Measurements from ENCODE around the gene HSPB6.

The HSPB6 gene

DNA sequence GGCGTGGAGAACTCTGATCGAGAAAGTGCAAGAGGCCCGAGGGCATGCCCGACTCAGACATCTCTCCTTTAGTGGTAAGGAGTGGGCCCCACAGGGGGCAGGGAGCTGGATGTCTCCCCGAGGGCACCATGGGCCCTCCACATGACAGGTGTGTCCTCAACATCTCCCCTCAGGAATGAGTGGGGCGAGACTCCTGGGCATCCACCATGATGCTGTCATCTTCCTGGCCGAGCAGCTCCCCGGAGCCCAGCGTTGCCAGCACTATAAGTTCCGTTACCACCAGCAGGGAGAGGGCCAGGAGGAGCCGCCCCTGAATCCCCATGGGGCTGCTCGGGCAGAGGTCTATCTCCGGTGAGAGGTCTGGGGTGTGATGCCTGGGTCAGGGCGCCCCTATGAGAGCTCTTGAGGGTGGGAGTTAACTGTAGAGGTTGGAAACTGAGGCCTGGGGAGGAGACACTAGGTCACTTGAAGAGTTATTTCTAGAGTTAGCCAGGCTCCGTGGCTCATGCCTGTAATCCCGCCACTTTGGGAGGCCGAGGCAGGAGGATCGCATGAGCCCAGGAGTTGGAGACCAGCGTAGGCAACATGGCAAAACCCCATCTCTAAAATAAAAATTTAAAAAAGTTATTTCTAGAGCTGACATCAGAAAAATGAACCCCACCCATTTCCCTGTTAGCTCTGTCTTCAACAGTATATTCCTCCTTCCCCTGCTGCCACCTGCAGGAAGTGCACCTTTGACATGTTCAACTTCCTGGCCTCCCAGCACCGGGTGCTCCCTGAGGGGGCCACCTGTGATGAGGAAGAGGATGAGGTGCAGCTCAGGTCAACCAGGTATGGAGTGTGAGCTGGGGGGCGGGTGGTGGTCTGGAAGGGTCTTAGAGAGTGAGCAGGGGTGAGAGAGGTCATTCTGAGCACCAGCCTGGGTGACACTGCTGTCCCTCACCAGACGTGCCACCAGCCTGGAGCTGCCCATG, 19.6 kb downstream of the HSPB6 start:
- H2AFZ ChIP-seq (ENCODE audit: low read depth, low read length): no peak overlapping the region
- no peak overlapping the region for H3K23ac ChIP-seq (ENCODE audit: low read length in 2 of 2)
- no peak overlapping the region for H2BK15ac ChIP-seq (ENCODE audit: low read depth, poor library complexity, severe bottlenecking)
- no peak overlapping the region for H3K9ac ChIP-seq (ENCODE audit: low read length)
- peaks cover 63 to 76% of the 10 kb centered on the region in 2 experiments for H3K36me3 ChIP-seq (ENCODE audit: control insufficient read depth in 1 of 2, insufficient read depth in 2 of 2, low read depth in 1 of 2, low read length in 2 of 2)
- H2BK5ac ChIP-seq (ENCODE audit: low read depth, low read length, poor library complexity, severe bottlenecking): no peak overlapping the region
- no peak overlapping the region for H3K4me3 ChIP-seq (ENCODE audit: insufficient read depth in 1 of 2, low read depth in 1 of 2, low read length in 2 of 2)
- no peak overlapping the region for H4K91ac ChIP-seq (ENCODE audit: low read length)
- H2BK12ac ChIP-seq (ENCODE audit: low read length in 2 of 2): no peak overlapping the region
- H3K4me2 ChIP-seq (ENCODE audit: low read length, poor library complexity, severe bottlenecking): no peak overlapping the region
- DNase-seq: no peak
- no peak overlapping the region for H2AK5ac ChIP-seq (ENCODE audit: low read length, severe bottlenecking)
- H3K27ac ChIP-seq (ENCODE audit: low read length, poor library complexity, severe bottlenecking): no peak overlapping the region
- H3K79me1 ChIP-seq (replicated peaks; ENCODE audit: low read length, poor library complexity, severe bottlenecking): peaks cover 29% of the 10 kb centered on the region
- peaks cover 12% of the 10 kb centered on the region for H3K4me1 ChIP-seq (ENCODE audit: control insufficient read depth, insufficient read depth, low read depth, low read length)
- H2BK120ac ChIP-seq (ENCODE audit: low read depth, low read length): no peak overlapping the region
- H3K4ac ChIP-seq (ENCODE audit: low read depth in 1 of 2, low read length in 2 of 2): no peak overlapping the region
- WGBS: 96% methylated on average over 21 of the region's 22 CpGs
- no peak overlapping the region for H3K14ac ChIP-seq (ENCODE audit: low read length in 2 of 2)
- no peaks in the 10 kb centered on the region for H3K27me3 ChIP-seq (ENCODE audit: control insufficient read depth in 1 of 2, insufficient read depth in 1 of 2, low read length in 2 of 2)
- H3K18ac ChIP-seq (ENCODE audit: low read depth in 1 of 2, low read length in 2 of 2): no peak overlapping the region
- no peak overlapping the region for H4K8ac ChIP-seq (ENCODE audit: low read length)
- no peaks in the 10 kb centered on the region for H3K9me3 ChIP-seq (ENCODE audit: control insufficient read depth, low read length)

DNA sequence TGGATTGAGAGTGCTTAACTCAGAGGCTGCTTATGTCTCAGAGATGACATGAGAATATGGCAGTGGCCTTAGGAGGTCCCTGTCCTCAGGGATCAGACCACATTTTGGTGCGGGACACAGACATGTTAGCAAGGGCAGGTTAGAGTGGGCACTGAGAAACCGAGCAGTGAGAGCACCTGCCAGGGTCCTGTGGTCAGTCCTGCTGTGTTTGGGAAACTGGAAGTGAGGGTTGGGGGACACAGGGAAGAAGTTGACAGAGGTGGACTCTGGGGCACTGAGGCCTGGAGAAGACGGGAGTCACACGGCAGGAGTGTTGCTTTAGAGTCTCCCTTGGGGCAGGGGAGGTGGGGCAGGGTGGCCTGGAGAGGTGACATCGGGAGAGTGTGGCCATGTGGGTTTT, 21.9 kb downstream of the HSPB6 start:
- no peak for DNase-seq
- Histone ChIP-seq H4K8ac (ENCODE audit: low read length) (no peak overlapping the region), H3K4me1 (ENCODE audit: control insufficient read depth, insufficient read depth, low read depth, low read length) (peaks cover 5% of the 10 kb centered on the region), H3K23ac (ENCODE audit: low read length in 2 of 2) (no peak overlapping the region), H2AK5ac (ENCODE audit: low read length, severe bottlenecking) (no peak overlapping the region), H2AFZ (ENCODE audit: low read depth, low read length) (no peak overlapping the region), H3K4me2 (ENCODE audit: low read length, poor library complexity, severe bottlenecking) (no peak overlapping the region), H3K27ac (ENCODE audit: low read length, poor library complexity, severe bottlenecking) (no peak overlapping the region), H3K36me3 (ENCODE audit: control insufficient read depth in 1 of 2, insufficient read depth in 2 of 2, low read depth in 1 of 2, low read length in 2 of 2) (peaks cover 82 to 97% of the 10 kb centered on the region in 2 experiments), H3K9me3 (ENCODE audit: control insufficient read depth, low read length) (no peaks in the 10 kb centered on the region), H3K4me3 (ENCODE audit: insufficient read depth in 1 of 2, low read depth in 1 of 2, low read length in 2 of 2) (no peak overlapping the region), H3K27me3 (ENCODE audit: control insufficient read depth in 1 of 2, insufficient read depth in 1 of 2, low read length in 2 of 2) (no peaks in the 10 kb centered on the region), H3K14ac (ENCODE audit: low read length in 2 of 2) (no peak overlapping the region), H2BK5ac (ENCODE audit: low read depth, low read length, poor library complexity, severe bottlenecking) (no peak overlapping the region), H4K91ac (ENCODE audit: low read length) (no peak overlapping the region), H2BK120ac (ENCODE audit: low read depth, low read length) (no peak overlapping the region), H2BK12ac (ENCODE audit: low read length in 2 of 2) (no peak overlapping the region), H3K4ac (ENCODE audit: low read depth in 1 of 2, low read length in 2 of 2) (no peak overlapping the region), H3K9ac (ENCODE audit: low read length) (no peak overlapping the region), H3K18ac (ENCODE audit: low read depth in 1 of 2, low read length in 2 of 2) (no peak overlapping the region), H3K79me1 (replicated peaks; ENCODE audit: low read length, poor library complexity, severe bottlenecking) (peaks cover 49% of the 10 kb centered on the region), H2BK15ac (ENCODE audit: low read depth, poor library complexity, severe bottlenecking) (no peak overlapping the region)
- WGBS: 97% methylated on average over 2 of the region's 5 CpGs

DNA sequence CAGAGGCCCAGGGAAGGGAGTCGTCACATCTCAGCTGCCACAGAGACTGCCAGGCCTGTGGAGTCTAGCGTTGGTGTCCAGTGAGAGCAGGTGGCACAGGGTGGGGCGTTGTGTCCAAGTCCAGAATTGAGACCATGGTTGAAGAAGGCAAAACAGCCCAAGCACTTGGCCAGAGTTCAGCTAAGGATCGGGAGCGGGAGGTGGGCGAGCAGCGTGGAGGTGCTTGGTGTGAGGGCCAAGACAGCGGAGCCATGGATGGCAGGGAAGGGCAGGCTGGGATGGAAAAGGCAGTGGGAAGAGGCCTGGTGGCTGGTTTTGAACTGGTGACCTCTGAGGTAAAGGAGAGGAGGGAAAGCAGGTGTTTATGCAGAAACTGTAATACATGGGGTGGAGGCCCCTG, 22.6 kb downstream of the HSPB6 start:
- Histone ChIP-seq H3K4ac (ENCODE audit: low read depth in 1 of 2, low read length in 2 of 2) (no peak overlapping the region), H2AFZ (ENCODE audit: low read depth, low read length) (no peak overlapping the region), H2BK5ac (ENCODE audit: low read depth, low read length, poor library complexity, severe bottlenecking) (no peak overlapping the region), H3K4me1 (ENCODE audit: control insufficient read depth, insufficient read depth, low read depth, low read length) (peaks cover 2% of the 10 kb centered on the region), H3K9ac (ENCODE audit: low read length) (peak overlapping the region; percentile 33), H2AK5ac (ENCODE audit: low read length, severe bottlenecking) (no peak overlapping the region), H4K8ac (ENCODE audit: low read length) (peak overlapping the region; percentile 35), H3K27me3 (ENCODE audit: control insufficient read depth in 1 of 2, insufficient read depth in 1 of 2, low read length in 2 of 2) (no peaks in the 10 kb centered on the region), H3K9me3 (ENCODE audit: control insufficient read depth, low read length) (no peaks in the 10 kb centered on the region), H3K4me2 (ENCODE audit: low read length, poor library complexity, severe bottlenecking) (no peak overlapping the region), H3K14ac (ENCODE audit: low read length in 2 of 2) (no peak overlapping the region), H3K27ac (ENCODE audit: low read length, poor library complexity, severe bottlenecking) (no peak overlapping the region), H3K36me3 (ENCODE audit: control insufficient read depth in 1 of 2, insufficient read depth in 2 of 2, low read depth in 1 of 2, low read length in 2 of 2) (peaks cover 88 to 98% of the 10 kb centered on the region in 2 experiments), H2BK12ac (ENCODE audit: low read length in 2 of 2) (no peak overlapping the region), H3K4me3 (ENCODE audit: insufficient read depth in 1 of 2, low read depth in 1 of 2, low read length in 2 of 2) (no peak overlapping the region), H3K18ac (ENCODE audit: low read depth in 1 of 2, low read length in 2 of 2) (no peak overlapping the region), H2BK15ac (ENCODE audit: low read depth, poor library complexity, severe bottlenecking) (no peak overlapping the region), H3K23ac (ENCODE audit: low read length in 2 of 2) (no peak overlapping the region), H2BK120ac (ENCODE audit: low read depth, low read length) (no peak overlapping the region), H3K79me1 (replicated peaks; ENCODE audit: low read length, poor library complexity, severe bottlenecking) (peaks cover 54% of the 10 kb centered on the region), H4K91ac (ENCODE audit: low read length) (no peak overlapping the region)
- WGBS: 97% methylated on average over 8 of the region's 8 CpGs
- DNase-seq: no peak

DNA sequence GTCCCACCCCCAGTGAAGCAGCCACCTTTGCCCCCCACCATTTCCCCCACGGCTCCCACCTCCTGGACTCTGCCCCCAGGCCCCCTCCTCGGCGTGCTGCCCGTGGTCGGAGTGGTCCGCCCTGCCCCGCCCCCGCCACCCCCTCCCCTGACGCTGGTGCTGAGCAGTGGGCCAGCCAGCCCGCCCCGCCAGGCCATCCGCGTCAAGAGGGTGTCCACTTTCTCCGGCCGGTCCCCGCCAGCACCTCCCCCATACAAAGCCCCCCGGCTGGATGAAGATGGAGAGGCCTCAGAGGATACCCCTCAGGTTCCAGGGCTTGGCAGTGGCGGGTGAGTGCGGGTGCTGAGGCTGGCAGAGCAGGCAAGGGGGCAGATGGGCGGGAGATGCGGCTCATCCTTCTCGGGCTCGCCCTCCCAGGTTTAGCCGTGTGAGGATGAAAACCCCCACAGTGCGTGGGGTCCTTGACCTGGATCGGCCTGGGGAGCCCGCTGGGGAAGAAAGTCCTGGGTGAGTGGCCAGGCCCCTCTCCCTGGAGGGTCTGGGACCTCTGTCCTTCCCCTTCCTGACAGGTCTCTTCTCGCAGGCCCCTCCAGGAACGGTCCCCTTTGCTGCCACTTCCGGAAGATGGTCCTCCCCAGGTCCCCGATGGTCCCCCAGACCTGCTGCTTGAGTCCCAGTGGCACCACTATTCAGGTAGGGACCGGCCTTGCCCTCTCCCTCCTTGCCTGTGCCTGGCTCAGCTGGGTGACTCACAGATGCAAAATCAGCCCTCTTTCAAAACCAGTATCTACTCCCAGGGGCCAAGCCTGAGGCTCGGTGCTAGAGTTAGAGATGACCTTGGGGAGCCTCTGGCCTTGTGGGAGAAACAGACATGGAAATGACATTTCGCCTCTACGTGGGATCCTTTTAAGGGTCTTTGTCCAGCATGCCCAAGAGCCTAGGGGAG, 23.4 kb downstream of the HSPB6 start:
- Histone ChIP-seq H2AK5ac (ENCODE audit: low read length, severe bottlenecking) (no peak overlapping the region), H3K18ac (ENCODE audit: low read depth in 1 of 2, low read length in 2 of 2) (no peak overlapping the region), H3K4me2 (ENCODE audit: low read length, poor library complexity, severe bottlenecking) (no peak overlapping the region), H3K14ac (ENCODE audit: low read length in 2 of 2) (no peak overlapping the region), H3K79me1 (replicated peaks; ENCODE audit: low read length, poor library complexity, severe bottlenecking) (peaks cover 59% of the 10 kb centered on the region), H3K4ac (ENCODE audit: low read depth in 1 of 2, low read length in 2 of 2) (no peak overlapping the region), H3K36me3 (ENCODE audit: control insufficient read depth in 1 of 2, insufficient read depth in 2 of 2, low read depth in 1 of 2, low read length in 2 of 2) (peaks cover 88 to 98% of the 10 kb centered on the region in 2 experiments), H4K91ac (ENCODE audit: low read length) (no peak overlapping the region), H3K27me3 (ENCODE audit: control insufficient read depth in 1 of 2, insufficient read depth in 1 of 2, low read length in 2 of 2) (no peaks in the 10 kb centered on the region), H3K27ac (ENCODE audit: low read length, poor library complexity, severe bottlenecking) (no peak overlapping the region), H3K9ac (ENCODE audit: low read length) (peak overlapping the region; percentile 33), H3K9me3 (ENCODE audit: control insufficient read depth, low read length) (no peaks in the 10 kb centered on the region), H2BK5ac (ENCODE audit: low read depth, low read length, poor library complexity, severe bottlenecking) (no peak overlapping the region), H4K8ac (ENCODE audit: low read length) (no peak overlapping the region), H3K4me1 (ENCODE audit: control insufficient read depth, insufficient read depth, low read depth, low read length) (peaks cover 2% of the 10 kb centered on the region), H2BK15ac (ENCODE audit: low read depth, poor library complexity, severe bottlenecking) (no peak overlapping the region), H3K4me3 (ENCODE audit: insufficient read depth in 1 of 2, low read depth in 1 of 2, low read length in 2 of 2) (no peak overlapping the region), H2BK12ac (ENCODE audit: low read length in 2 of 2) (no peak overlapping the region), H2AFZ (ENCODE audit: low read depth, low read length) (no peak overlapping the region), H2BK120ac (ENCODE audit: low read depth, low read length) (no peak overlapping the region), H3K23ac (ENCODE audit: low read length in 2 of 2) (no peak overlapping the region)
- DNase-seq: no peak
- WGBS: 96% methylated on average over 28 of the region's 35 CpGs

Data from mesenchymal stem cell (in vitro differentiated cells and primary cell).